Measurements from ENCODE around the gene SASH1. TPM values are rescaled to one million over a fixed set of nuclear protein-coding genes. Genes with fewer than 3 reads are reported as not detected.

The SASH1 gene
- total RNA-seq, 1 experiment from 2014 or later = 42.0 TPM

DNA sequence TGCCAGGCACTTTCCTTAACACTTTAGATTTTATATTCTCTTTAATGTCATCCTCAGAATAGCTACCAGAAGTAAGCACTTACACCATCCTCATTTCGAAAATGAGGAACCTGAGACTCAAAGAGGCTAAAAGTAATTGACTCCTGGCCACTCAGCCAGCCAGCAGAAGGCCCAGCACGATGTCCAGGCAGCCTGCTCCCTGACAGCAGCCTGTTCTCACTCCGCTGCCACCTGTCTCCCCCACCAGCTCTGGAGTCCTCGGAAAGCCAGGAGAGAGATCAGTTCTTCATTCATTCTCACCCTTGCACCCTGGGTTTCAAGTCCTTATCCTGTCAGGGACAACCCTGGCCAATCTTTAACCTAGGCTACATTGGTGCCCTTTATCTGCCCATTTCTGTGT is 174.0 kb downstream of the SASH1 start:
- Mint-ChIP-seq H3K4me3 (ENCODE audit: unreplicated experiment) (no peak overlapping the region), H3K4me1 (ENCODE audit: low read depth, unreplicated experiment) (no peaks in the 10 kb centered on the region), H3K27ac (ENCODE audit: unreplicated experiment) (no peak overlapping the region), H3K27me3 (ENCODE audit: insufficient read depth, unreplicated experiment) (no peaks in the 10 kb centered on the region), H3K36me3 (ENCODE audit: insufficient read depth, unreplicated experiment) (peaks cover 32% of the 10 kb centered on the region), H3K9me3 (ENCODE audit: unreplicated experiment) (no peaks in the 10 kb centered on the region)
- no TSS peak for BruUV-seq (replicated peaks)
- Histone ChIP-seq H3K9me3 (no peaks in the 10 kb centered on the region), H3K36me3 (ENCODE audit: control insufficient read depth, insufficient read depth, low read length) (no peaks in the 10 kb centered on the region), H3K4me1 (no peaks in the 10 kb centered on the region), H3K27me3 (replicated peaks; ENCODE audit: control insufficient read depth, insufficient read depth, low read length) (no peaks in the 10 kb centered on the region), H3K4me3 (ENCODE audit: low read depth, low read length) (no peak overlapping the region)
- DNase-seq = no peak
- TF ChIP-seq, protein P1, sequence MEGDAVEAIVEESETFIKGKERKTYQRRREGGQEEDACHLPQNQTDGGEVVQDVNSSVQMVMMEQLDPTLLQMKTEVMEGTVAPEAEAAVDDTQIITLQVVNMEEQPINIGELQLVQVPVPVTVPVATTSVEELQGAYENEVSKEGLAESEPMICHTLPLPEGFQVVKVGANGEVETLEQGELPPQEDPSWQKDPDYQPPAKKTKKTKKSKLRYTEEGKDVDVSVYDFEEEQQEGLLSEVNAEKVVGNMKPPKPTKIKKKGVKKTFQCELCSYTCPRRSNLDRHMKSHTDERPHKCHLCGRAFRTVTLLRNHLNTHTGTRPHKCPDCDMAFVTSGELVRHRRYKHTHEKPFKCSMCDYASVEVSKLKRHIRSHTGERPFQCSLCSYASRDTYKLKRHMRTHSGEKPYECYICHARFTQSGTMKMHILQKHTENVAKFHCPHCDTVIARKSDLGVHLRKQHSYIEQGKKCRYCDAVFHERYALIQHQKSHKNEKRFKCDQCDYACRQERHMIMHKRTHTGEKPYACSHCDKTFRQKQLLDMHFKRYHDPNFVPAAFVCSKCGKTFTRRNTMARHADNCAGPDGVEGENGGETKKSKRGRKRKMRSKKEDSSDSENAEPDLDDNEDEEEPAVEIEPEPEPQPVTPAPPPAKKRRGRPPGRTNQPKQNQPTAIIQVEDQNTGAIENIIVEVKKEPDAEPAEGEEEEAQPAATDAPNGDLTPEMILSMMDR (IDR thresholded peaks at IDR 0.05; ENCODE audit: insufficient read depth in 1 of 2, low read depth in 1 of 2, low read length in 1 of 2, severe bottlenecking in 1 of 2, unreplicated experiment in 1 of 2) = no peak
- ChIA-PET CTCF (no interaction called here), POLR2A (no interaction called here)
- intact Hi-C loops (cut with micrococcal nuclease; ENCODE audit: unreplicated experiment) = no loop called here

DNA sequence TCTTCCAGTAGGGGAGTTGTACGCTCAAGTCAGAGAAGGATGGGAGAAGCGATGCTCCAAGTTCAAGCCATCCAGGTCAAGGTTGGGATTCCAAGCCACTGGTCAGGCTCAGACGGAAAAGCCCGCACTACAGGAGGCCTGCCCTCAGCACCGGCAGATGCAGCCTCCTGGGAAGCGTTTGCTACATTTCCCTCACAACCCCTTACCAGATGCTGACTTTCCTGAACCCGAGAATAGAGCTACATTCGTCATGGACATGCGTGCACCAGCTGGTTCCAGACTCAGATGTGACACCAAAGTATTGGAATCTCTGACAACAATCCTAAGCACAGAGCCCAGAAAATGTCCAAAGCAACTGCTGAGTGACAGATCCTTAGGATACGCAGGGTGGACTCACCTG is 174.8 kb downstream of the SASH1 start:
- no peaks in the 10 kb centered on the region for H3K4me1 ChIP-seq
- Mint-ChIP-seq H3K9me3 (ENCODE audit: unreplicated experiment) (no peaks in the 10 kb centered on the region), H3K27me3 (ENCODE audit: insufficient read depth, unreplicated experiment) (no peaks in the 10 kb centered on the region), H3K4me1 (ENCODE audit: low read depth, unreplicated experiment) (no peaks in the 10 kb centered on the region), H3K36me3 (ENCODE audit: insufficient read depth, unreplicated experiment) (peaks cover 32% of the 10 kb centered on the region), H3K4me3 (ENCODE audit: unreplicated experiment) (no peak overlapping the region), H3K27ac (ENCODE audit: unreplicated experiment) (no peak overlapping the region)
- no peaks in the 10 kb centered on the region for H3K36me3 ChIP-seq (ENCODE audit: control insufficient read depth, insufficient read depth, low read length)
- POLR2A ChIA-PET = no interaction called here
- no peaks in the 10 kb centered on the region for H3K27me3 ChIP-seq (replicated peaks; ENCODE audit: control insufficient read depth, insufficient read depth, low read length)
- BruUV-seq (replicated peaks) = no TSS peak
- TF ChIP-seq, protein P1 (IDR thresholded peaks at IDR 0.05; ENCODE audit: insufficient read depth in 1 of 2, low read depth in 1 of 2, low read length in 1 of 2, severe bottlenecking in 1 of 2, unreplicated experiment in 1 of 2) = no peak
- intact Hi-C loops (cut with micrococcal nuclease; ENCODE audit: unreplicated experiment) = no loop called here
- no peak for DNase-seq
- CTCF ChIA-PET = no interaction called here
- no peak overlapping the region for H3K4me3 ChIP-seq (ENCODE audit: low read depth, low read length)
- H3K9me3 ChIP-seq = no peaks in the 10 kb centered on the region

DNA sequence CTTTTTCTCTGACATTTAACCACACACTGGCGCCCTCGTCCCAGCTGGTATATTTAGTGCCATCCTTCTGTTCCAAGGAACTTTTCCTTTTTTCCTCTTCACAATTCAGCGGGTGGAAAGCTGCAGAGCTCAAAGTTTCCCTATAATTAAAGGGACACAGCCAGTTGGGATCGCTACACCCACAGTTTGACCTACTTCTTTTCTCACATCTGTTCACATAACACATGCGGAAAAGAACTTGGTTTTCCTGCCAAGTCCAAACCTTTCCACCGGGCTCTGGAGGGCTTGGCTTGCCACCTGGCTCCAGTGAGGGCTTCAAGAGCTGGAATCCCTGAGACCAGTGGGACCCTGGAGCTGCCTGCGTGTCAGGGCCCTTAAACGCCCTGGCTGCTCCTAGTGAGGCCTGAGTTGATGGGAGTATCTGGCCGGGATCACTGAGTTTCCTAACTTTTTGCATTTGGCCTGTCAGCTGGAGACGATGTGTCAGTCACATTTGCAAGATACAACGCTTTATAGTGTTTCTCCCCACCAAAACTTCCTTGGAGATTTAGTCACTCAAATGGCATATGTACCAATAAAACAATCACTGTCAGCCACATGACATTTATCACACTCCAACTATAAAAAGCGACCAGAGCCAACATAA is 176.0 kb downstream of the SASH1 start:
- no peaks in the 10 kb centered on the region for H3K4me1 Mint-ChIP-seq (ENCODE audit: low read depth, unreplicated experiment)
- POLR2A ChIA-PET = no interaction called here
- intact Hi-C loops (cut with micrococcal nuclease; ENCODE audit: unreplicated experiment) = no loop called here
- TF ChIP-seq, protein P1 (IDR thresholded peaks at IDR 0.05; ENCODE audit: insufficient read depth in 1 of 2, low read depth in 1 of 2, low read length in 1 of 2, severe bottlenecking in 1 of 2, unreplicated experiment in 1 of 2) = no peak
- H3K36me3 ChIP-seq (ENCODE audit: control insufficient read depth, insufficient read depth, low read length) = no peaks in the 10 kb centered on the region
- H3K9me3 ChIP-seq = no peaks in the 10 kb centered on the region
- H3K27me3 Mint-ChIP-seq (ENCODE audit: insufficient read depth, unreplicated experiment) = no peaks in the 10 kb centered on the region
- H3K4me1 ChIP-seq = no peaks in the 10 kb centered on the region
- DNase-seq = no peak
- BruUV-seq (replicated peaks) = no TSS peak
- no peak overlapping the region for H3K4me3 Mint-ChIP-seq (ENCODE audit: unreplicated experiment)
- peaks cover 41% of the 10 kb centered on the region for H3K36me3 Mint-ChIP-seq (ENCODE audit: insufficient read depth, unreplicated experiment)
- H3K27me3 ChIP-seq (replicated peaks; ENCODE audit: control insufficient read depth, insufficient read depth, low read length) = no peaks in the 10 kb centered on the region
- H3K4me3 ChIP-seq (ENCODE audit: low read depth, low read length) = no peak overlapping the region
- CTCF ChIA-PET = no interaction called here
- no peaks in the 10 kb centered on the region for H3K9me3 Mint-ChIP-seq (ENCODE audit: unreplicated experiment)
- H3K27ac Mint-ChIP-seq (ENCODE audit: unreplicated experiment) = no peak overlapping the region
